T-helper 22 cell (primary cell): ENCODE data around the gene RAP2A.

Source experiments
- DNase-seq: peaks from one replicate; pipeline ENCODE4 v3.0.0-alpha.2; 2020; ENCODE audit warnings: low read depth

RAP2A gene

DNA sequence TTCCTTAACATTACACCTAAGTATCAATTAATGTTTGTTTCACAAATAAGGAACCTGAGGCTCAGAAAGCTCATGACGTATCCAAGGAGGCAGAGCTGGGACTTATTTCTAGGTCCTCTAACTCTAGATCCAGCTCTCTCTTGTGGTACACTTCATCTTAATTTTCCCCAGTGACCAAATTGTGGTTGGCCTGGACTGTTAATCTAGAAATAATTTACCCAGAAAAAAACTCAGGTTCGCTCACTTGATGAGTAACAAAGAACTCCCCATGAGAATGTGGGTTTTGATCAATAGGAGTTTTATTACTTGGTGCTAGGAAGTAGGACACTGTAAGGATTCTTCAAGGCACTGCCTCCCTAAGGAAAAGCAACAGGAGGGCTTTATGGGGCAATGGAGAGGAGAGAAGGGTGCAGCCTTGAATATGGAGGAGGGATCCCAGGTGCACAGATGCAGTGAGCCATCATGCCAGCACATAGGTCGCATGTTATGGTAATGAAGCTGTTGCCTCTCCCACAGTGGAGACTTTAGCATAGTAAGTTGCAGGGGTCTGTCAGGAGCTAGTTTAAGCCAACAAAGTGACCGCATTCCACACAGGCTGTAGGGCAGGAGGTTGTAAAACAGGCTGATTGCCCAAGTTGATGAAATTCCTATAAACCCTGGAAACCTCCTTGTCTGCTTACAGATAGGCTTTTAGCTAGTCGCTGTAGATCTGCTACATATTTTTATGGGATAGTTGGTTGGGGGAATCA, 14.7 kb downstream of the RAP2A start:
- no peak for DNase-seq

DNA sequence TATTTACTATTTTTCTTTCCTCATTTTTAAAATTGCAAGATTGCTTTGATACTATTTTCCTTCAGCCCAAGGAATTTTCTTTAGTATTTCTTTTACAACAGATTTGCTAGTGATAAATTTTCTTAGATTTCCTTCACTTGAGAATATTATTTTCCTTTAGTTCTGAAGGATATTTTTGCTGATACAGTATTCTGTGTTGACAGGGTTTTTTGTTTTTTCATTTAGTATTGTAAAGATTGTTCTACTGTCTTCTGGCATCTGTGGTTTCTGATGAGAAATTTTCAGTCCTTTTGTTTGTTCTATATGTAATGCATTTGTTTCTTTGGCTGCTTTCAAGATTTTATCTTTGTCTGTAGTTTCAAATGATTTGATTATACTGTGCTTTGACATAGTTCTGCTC, 20.7 kb downstream of the RAP2A start:
- DNase-seq = no peak

DNA sequence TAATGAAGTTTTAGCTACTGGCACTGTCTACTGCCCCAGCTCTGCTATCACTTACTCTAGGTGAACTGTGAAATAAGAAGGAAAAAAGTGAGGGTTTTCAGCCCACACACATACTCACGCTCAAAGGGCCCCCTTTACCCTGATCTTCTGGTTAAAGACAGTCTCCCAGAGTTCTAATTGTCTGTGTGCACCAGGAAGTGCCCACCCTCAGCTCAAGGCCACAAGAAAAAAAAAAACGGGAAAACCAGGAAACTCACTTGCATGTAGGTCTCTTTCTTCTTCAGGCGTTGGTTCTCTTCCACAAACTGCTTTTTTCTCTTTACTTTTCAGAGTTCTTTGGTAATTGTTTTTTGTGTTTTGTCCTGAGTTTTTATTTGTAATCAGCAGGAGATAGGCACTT, 22.1 kb downstream of the RAP2A start:
- DNase-seq = no peak

DNA sequence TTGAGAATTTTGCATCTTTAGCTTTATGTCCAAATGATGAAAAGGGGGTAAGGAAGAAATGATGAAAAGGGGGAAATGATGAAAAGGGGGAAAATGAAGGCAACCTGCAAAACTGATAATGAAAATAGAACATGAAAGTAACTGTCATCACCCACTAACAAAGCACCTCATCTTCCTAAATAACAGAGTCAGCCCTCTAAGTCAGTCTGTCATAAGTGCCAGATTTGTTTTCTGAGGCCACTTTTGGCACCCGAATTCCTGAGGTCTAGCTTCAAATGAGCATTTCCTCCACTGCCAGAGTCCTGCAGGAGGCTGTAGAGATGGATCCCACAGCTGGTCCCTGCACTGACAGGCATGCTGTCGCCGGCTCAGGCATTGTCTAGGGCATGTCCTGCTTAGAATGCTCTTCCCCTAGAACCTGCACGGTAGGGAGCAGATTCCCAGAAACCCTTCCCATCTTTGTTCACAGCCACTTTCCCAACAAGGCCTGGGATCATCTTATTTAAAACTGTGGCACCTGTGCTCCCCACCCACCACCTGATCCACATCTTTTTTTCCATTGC, 25.3 kb downstream of the RAP2A start:
- DNase-seq = no peak

DNA sequence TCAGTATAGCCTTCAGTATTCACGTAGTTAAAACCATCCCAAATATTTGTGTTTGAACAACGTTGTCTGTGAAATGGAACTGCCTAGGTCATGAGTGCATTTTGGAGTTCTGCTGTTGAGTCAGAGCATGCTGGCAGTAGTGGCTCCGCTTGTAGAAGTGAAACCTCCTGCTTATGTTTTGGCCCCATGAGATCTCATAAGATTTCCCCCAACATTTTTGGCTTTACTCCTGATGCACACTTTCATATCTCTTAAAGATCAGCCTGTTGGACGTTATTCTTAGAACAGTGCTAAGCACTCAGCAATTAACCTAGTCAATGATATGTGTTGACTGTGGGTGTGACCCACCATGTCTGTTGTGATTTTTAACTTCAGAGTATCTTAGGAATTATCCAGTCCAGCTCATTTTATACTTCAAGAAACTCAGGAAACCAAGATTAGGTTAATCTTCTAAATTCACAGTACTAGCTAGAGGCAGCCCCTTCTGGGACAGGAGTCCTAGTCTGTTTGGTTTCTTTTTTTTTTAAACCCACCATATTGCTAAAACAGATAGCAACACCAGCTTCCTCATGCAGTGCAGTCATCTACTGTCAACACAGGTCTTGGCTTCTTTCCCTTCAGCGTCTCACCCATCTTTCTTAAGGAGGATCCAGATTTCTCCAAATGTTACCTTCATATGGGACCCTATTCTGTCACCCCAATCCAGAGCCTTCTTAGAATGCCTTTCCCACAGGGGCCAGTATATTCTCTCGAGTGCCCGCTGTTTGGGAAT, 26.2 kb downstream of the RAP2A start:
- DNase-seq = no peak

DNA sequence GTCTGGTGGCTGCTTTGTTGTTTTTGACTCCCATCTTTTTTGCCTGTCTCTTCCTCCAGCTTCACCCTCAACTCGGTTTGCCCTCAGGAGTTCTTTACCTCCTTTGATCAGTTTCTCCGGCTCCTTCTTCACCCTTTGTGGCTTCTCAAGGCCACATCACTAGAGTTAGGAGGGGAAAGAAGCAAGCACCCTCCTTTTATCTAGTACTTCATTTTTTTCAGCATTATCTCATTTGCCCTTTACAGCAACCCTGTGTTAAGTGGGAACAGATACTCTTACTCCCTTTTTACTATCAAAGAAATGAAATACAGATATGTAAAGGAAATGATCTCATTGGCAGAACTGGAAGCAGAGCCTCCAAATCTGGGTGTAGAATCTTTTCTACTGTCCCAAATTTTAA, 26.9 kb downstream of the RAP2A start:
- no peak for DNase-seq

DNA sequence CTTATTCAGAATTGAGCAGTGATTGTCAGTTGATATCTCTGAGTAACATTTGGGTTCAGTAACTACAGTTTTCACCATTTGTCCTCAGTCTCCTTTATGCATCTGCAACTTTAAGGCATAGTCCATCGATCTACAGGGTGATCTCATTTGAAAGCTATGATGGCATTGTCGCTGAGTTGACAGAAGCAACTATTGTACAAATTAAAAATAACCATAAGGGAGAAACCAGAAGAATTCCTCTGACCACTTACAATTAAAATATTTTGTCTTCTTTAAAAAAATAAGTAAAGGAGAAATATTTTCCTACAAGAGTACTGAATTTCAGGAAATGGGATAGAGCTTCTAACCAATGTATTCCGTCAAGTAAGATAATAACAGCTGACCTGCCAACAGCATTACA, 30.6 kb downstream of the RAP2A start:
- no peak for DNase-seq

DNA sequence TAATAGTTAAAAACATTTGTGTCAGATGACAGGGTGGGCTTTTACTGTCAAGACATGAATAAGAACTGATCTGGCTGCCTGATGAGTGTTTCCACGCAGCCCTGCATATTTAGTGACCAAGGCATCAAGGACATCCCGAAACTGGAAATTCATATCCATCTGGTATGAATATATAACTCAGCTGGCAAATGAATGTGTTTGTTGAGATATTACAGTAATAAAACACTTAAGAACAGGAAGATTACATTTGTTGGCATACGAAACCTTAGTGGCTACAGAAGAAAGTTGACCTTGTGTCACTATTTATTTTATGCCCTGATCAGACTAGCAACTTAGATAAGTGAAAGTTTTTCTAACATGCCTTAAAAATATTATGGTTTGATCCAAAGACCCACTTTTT, 32.8 kb downstream of the RAP2A start:
- DNase-seq = no peak

DNA sequence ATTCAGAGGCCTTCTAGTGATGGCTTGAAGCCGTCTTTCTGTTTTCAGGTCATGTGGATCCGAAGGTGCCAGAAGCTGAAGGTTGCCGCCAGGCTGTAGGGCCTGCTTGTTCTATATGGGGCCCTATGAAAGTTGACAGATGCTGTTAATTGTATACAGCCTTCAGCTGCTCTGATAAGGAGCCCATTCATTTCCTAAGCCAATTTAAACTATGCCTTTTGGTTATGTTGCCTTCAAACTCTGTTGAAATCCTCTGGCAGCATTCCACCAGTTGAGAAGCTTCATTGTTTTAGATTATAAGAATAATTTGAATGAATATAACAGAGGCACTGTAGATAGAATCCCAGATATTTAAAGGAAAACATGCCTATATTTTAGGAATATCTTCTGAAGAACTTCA, 34.4 kb downstream of the RAP2A start:
- no peak for DNase-seq

DNA sequence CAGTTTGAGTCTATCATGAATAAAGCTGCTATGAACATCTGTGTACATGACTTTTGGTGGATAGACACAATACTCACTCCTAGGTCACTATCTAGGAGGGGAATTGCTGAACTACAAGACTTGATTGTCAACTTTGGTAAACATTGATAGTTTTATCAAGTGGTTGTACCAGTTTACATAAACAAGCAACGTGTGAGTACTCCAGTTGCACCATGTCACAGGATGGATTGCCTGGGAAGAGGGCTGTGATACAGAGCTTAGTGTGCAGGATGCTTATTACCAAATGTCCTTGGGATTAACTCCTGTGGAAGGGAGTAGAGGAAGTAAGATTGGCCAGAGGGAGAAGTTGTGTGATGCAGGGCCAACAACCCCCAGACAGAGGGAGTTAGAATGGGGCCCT, 37.7 kb downstream of the RAP2A start:
- DNase-seq = no peak

DNA sequence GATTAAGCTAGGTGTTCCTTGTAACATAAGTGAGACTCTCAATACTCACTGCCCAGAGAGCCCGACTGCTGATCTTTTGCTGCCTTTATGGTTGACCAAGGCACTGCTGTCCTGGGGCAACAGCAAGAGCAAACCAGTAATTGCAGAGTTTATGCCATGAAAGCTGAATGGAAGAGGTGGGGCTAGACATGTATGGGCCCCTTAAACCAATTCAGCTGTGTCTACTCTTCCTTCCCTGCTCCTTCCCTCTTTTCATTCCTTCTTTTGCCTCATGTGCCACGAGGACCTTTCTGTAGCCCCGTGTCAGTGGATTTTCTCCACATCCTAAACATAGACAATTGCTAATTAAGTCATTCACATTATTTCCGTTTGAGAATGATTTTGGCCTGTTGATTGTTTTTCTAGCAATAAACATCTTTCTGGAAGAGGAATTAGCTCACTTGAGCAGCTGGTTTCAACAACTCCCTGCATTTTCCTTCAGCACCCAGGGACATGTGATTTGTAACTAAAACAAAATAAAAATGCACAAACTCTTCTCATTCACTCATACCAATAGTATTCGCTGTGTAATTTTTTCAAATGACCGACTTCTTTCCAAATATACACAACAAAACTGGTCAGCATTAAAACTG, 40.5 kb downstream of the RAP2A start:
- DNase-seq = no peak

DNA sequence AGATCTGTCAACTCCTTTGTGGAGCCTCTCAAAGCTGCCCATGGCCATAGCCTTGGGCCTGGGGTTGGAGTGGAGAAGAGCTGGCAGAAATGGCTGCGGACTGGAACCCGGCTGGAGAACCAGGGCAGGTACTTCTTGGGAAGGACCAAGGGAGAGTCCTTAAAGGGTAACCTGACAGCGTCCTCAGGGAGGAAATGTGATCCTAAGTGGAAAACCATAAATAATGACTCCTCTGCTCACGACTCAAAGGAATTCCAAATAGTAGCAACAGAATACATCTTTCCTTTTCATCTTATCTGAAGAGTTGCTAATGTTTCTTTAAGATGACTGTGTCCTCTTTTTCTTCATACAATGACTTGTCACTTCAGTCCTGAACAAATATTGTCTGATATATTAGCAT, 41.0 kb downstream of the RAP2A start:
- DNase-seq = no peak

DNA sequence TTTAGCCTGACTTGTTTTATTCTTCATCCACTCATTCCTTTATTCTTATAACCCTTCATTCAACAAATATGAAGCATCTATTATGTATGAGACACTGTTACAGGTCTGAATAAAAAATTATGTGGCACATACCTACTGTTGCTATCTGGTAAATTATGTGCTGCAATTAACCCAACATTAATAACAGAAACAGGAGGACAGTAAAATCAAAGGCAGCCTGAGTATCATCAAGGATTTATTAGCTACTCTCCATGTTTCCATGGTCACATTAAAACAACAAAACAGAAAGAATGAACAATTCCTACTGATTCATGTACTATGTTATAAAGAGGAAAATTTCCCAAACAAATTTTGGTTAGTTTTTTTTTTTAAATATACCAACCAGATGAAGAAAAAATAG, 43.9 kb downstream of the RAP2A start:
- no peak for DNase-seq

DNA sequence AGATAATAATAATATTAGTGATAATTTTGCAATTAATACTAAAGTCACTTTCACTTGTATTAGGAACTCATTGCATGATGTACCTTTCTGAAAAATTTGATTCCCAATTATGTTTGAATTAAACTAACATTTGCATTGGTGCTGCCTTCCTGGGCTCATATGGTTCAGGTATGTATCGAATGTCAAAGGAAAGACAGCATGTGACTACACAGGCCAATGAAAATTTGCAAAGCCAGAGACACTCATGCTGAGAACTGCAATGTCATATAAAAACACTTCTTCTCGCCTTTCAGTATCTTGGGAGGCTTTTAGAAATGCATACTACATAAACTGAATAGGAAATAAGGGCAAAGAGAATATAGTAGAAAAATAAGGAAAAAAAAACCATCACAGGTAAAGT, 44.3 kb downstream of the RAP2A start:
- DNase-seq = no peak

DNA sequence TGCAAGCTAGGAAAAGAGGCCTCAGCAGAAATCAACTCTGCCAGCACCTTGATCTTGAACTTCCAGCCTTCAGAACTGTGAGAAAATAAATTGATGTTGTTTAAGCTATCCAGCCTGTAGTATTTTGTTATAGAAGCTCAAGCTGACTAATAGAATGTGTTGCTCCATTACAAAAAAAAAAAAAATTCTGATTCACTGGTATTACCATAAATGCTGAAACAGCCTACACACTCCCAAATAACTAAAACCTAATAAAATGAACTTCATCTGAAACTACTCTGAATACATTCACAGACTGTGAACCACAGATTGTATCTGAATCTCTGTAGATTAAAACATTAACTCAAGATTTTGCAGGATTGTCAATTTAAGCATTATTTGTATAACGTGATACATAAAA, 49.5 kb downstream of the RAP2A start:
- DNase-seq = no peak

DNA sequence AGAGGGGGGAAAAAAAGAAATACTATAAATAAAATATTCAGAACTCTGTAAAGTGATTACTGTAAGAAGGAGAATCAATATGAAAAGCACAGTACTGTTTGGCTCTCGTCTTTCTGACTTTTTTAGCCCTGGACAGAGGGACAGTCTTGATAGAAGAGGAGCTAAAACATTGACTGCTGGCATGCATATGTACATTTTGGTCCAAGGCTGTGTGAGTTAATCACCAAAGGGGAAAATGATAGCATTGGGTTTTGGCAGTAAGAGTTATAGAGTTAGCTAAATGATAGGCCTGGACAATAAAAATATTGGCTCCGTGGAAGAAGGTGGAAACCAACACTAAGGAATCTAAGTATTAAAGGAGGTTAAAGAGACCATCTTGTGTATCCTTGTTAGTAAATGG, 50.3 kb downstream of the RAP2A start:
- DNase-seq = no peak

DNA sequence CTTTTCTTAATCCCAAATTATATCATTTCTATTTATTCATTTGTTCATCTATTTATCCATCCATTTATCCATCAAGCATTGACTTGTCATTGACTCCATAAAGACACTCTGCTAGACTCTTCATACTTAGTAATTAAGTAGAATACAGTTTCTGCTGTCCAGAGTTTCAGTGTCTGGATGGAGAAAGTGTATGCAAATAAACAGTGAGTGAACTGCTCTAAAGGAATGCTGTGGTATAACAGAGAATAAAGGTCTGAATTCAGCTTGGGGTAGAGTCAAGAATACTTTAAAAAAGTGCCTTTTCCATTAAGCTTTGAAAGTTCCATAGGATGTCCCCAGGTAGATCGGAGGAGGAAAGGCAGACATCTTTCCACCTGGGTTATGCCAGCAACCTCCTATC, 51.4 kb downstream of the RAP2A start:
- DNase-seq = no peak

DNA sequence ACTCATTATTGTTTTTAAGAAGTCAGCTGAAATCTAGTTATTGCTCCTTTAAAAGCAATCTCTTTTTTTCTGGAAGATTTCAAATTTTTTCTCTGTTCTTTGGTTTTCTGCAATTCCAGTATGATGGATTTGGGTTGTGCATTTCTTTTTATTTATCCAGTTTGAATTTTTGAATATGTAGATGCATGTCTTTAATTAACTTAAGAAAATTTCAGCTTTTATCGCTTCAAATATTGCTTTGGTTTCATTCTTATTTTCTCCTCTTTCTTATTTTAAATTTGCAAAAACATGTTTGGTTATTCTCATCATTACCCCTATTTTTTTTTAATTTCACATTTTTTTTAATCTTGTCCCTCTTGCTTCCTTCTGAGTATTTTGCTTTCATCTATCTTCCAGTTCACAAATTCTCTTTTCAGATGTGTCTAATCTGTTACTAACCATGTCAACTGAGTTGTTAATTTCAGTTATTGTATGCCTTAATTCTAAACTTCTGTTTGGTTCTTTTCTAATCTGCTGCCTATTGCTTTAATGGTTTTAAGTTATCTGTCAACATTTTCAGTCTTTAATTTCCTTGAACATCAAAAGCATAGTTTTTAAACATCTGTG, 56.8 kb downstream of the RAP2A start:
- no peak for DNase-seq

DNA sequence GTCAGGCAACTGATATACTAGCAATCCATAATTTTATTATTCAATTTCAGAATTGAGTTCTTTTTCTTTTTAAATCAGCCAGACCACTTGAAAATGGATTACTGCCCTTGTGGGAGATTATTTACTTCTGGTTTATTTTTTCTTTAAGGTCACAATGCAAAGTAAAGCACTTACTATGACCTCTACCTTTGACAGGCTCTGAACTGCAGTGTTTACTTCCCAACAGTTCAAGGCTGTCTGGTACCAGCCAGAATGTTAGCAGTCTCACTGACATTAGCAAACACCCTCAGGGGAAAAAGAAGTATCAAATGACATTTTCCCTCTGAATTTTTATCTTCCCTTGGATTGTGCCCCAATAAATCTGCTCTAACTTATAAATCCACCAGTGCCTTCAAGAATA, 57.5 kb downstream of the RAP2A start:
- DNase-seq = no peak

DNA sequence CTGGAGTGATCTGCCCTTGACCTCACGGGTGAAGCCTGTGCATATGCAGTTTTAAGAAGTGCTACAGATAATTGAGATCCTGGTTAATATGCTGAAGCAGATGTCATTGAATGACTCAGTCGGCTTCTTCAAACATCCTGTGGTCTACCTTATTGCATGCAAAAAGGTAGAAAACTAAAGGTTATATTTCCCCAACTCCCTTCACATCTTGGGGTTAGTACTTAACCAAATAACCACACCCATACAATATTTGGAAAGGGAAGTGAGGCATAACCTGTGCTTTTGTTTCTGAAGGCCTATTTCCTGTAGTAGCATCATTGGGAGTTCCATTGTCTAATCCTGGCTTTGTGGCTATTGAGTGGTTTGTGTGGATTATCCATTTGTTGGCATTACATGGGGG, 58.3 kb downstream of the RAP2A start:
- no peak for DNase-seq

DNA sequence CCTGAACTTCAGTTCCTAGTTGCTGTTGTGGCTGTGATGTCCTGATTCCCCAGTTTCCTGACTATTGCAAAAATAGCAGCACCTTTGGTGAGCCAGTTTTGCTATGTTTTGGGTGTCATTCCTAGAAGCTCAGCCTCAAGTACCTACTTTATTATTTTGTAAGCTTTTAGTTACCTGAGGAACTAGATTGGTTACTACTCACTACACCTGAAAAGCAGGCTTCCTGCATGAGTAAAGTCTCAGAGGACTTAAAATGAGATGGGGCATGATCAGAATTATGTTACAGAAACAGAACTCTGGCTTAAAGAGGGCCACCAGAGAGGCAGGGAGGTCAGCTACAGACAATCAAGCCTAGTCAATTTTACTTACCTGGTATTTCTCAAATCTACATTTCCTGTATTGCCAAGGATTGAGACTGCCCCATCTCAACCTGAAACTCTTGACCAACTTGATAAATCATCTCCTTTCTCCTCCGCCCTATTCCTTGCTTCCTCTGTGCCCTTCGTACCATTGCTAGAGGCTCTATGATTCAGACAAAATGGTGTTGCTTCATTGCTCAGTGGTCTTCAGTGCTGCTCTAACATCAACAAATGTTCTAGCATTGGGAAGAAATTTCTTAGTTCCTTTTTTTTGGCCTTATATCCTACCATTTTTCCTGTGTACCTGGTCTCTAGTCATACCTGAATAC, 58.9 kb downstream of the RAP2A start:
- no peak for DNase-seq

DNA sequence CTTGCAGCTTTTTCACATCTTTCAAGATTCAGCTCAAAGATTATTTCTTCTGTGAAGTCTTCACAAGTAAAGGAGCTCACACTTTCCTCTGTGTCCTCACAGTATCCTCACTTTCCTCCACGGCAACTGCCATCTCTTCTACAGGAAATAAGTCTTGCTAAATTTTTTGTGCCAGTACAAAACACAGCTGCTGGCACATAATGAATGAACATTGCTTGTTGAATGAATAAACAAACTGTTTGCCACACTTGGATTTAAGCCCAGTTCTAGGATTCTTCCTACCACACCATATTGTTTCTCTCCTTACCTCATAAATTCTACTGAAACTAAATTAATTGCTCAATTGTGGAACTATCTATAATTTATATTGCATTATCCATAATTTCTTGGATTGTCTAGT, 59.5 kb downstream of the RAP2A start:
- no peak for DNase-seq
